Hindlimb muscle (tissue), 1 donor: Measurements from ENCODE around the gene STUB1. TPM values are rescaled to one million over a fixed set of nuclear protein-coding genes. Genes with fewer than 3 reads are reported as not detected.
A peak's percentile ranks its signal among the peaks of the same experiment; 100 is the strongest.

Experiments
- DNase-seq: peaks from one replicate; pipeline ENCODE4 v3.0.0-alpha.2; 2013
- polyA plus RNA-seq: library from polyadenylated mRNA; unstranded; fragments of 120-200 nt; gene quantifications from one replicate; pipeline ENCODE4 v1.2.1, GENCODE V29; 2013; ENCODE audit not compliant: insufficient read length

The STUB1 gene
- polyA plus RNA-seq, 1 donor, result 94.0 TPM

DNA sequence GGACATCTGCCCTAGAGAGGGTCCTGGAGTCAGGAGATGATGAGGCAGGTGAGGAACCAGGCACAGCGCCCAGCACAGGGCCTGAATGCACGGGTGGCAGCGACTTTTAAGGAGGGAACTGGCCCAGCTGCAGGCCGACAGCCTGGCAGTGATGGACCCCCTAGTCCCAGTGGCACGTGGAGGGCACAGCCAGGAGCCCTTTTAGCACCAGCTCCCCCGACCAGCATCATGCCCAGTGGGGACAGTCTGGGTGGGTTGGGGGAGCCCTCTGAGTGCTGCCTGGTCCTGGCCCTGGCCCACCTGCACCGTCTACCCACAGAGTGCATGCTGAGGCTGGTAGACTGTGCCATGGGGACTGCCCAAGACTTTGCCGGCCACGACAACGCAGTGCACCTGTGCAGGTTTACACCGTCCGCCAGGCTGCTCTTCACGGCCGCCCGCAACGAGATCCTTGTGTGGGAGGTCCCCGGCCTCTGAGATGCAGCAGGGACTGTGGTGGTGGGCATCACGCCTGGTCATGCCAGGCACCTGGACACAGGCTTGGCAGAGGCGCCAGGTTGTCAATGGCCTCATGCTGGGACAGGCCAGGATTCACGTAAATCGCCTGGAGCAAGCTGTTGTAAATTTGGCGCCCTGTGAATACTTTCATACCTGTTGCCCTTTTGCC, 13.0 kb upstream of the STUB1 start:
- no peak for DNase-seq

DNA sequence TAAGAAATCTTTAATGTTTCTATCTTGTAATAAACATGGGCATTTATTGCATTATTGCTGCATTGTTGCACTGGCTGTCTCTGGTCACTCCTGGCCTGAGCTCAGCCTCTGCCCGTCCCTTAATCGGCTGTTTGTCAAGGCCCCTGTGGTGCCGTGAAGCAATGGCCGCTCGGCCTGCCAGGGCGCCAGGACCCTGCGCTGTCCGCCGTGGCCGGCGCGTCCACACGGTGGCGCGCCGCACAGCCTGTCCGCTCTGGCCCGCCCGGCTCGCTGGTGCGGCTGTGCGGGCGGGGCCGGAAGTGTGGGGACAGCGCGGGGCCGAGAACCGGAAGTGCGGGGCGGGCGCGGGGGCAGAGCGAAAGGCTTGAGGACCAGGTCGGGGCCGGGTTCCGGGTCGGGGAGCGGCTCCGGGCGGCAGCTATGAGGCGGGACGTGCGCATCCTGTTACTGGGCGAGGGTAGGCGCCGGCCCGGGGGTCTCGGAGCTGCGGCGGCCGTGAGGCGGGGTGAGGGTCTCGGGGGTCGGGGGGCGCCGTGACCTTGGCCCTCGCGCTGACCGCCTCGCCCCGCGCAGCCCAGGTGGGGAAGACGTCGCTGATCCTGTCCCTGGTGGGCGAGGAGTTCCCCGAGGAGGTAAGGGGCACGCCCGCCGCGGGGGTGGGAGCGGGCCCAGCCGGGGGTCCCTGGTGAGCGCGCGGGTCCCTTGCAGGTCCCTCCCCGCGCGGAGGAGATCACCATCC, 12.3 kb upstream of the STUB1 start, which contains the start of gene RHOT2:
Gene RHOT2 (plus strand): TSS at position 353 of the 739 bp plus-strand sequence. CDS start 68 bp downstream, at position 421.
- peak; percentile 93 for DNase-seq

DNA sequence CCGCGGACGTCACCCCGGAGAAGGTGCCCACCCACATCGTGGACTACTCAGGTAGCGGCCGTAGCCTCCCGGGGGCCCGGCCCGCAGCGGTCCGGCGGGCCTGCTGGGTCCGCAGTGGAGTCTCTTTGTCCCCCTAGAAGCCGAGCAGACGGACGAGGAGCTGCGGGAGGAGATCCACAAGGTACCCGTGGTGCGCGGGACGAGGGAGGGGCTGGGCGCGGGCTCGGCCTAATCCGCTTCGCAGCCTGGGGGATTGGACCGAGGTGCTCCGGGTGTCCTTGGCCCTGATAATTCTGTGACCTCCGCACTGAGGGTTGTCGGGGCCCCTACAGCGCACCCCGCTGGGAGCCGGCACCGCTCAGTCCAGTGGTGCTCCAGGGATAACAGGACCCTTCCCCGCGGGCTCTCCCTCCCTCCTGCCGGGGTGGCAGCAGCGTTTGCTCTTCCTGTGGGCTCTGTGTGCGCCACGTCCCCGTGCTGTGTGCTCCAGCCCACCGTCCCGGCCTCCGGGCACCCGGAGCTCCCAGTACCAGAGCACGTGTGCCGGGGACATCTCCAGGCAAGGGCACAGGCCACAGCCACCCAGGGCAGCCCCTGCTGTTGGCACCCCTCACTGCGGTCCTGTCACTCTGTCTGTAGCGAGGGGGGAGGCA, 11.6 kb upstream of the STUB1 start:
- no peak for DNase-seq

DNA sequence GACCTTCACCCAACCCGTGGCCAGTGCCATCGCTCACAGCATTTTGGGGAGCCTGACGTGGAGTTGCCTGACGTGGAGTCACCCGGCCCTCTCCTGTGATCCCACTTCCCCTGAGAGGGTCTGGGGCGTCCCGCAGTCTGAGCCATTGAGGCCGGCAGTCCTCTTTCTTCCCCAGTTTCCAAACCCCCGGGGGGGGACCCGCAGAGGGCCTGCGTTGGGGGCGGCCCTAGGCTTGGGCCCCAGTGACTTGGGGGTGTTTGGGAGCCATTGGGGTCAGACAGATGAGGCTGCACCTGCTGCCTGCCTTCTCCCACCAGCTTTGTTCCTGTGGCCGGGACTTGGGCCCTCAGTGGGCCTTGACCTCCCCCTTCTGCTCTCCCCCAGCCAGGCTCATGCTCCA, 10.5 kb upstream of the STUB1 start:
- DNase-seq, result no peak

DNA sequence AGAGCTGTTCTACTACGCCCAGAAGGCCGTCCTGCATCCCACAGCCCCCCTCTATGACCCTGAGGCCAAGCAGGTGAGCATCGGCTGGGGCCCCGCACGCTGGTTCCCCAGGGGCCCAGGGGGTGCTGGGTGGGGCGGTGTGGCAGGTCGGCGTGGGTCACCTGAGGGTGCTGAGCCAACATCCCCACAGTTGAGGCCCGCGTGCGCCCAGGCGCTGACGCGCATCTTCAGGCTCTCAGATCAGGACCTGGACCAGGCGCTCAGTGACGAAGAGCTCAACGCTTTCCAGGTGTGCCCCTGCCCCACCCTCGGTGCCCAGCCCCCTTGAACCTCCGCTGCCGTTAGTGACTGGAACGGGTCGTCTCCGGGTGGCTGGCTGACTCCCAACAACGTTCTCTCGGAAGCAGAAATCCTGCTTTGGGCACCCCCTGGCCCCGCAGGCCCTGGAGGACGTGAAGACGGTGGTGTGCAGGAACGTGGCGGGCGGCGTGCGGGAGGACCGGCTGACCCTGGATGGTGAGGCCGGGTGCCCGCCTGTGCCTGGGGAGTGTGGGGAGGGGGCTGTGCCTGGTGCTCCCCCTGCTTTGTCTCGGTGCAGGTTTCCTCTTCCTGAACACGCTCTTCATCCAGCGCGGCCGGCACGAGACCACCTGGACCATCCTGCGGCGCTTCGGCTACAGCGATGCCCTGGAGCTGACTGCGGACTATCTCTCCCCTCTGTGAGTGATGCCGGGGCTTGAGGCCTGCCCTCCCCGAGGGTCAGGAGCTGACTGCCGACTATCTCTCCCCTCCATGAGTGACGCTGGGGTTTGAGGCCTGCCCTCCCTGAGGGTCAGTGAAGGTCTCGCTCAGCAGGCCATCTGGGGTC, 9.5 kb upstream of the STUB1 start:
- DNase-seq, result no peak

DNA sequence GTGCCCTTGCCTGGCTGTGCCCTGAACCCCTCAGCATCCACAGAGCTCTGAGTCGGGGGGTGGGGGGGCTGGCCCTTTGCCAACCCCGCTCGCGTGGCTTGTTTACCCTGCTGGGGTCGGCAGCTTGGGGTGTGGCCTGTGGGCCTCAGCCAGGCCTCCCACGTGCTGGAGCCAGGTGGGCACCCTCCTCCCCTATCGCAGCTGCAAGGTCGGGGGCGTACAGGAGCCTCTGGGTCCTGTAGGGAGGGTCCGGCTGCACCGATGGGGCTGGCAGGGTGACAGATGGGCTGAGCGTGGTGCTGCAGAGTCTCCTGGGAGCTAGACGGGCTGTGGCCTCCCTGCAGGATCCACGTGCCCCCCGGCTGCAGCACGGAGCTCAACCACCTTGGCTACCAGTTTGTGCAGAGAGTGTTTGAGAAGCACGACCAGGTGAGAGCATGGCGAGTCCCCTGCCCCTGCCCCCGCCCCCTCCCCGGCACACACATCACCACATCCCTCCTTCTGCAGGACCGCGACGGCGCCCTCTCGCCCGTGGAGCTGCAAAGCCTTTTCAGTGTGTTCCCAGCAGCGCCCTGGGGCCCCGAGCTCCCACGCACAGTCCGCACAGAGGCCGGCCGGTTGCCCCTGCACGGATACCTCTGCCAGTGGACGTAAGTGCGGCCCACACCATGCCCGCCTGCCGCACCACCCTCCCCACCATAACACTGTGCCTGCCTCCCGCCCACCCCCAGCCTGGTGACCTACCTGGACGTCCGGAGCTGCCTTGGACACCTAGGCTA, 8.7 kb upstream of the STUB1 start:
- DNase-seq, result no peak

DNA sequence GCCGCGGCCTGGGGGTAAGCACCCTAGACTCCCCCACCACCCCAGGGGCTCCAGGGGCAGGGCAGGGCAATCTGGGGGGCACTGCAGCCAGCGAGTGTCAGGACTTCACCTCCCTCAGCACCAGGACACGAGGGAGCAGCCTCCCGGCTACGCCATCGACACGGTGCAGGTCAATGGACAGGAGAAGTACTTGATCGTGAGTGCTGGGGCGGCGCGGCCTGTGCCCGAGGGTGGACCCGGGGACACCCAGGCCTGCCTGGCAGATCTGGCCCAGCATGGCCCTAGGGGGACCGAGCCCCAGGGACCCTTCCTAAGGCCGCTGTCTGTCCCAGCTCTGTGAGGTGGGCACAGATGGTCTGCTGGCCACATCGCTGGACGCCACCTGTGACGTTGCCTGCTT, 7.8 kb upstream of the STUB1 start:
- no peak for DNase-seq

DNA sequence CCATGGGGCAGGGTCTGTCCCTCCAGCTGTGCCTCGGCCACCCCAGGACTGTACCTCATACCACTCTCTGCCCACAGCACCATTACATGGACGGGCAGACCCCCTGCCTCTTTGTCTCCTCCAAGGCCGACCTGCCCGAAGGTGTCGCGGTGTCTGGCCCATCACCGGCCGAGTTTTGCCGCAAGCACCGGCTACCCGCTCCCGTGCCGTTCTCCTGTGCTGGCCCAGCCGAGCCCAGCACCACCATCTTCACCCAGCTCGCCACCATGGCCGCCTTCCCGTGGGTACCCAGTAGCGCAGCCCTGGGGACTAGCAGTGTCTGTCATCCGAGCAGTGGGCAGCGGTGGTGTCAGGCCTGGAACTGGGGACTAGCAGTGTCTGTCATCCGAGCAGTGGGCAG, 7.4 kb upstream of the STUB1 start:
- no peak for DNase-seq

DNA sequence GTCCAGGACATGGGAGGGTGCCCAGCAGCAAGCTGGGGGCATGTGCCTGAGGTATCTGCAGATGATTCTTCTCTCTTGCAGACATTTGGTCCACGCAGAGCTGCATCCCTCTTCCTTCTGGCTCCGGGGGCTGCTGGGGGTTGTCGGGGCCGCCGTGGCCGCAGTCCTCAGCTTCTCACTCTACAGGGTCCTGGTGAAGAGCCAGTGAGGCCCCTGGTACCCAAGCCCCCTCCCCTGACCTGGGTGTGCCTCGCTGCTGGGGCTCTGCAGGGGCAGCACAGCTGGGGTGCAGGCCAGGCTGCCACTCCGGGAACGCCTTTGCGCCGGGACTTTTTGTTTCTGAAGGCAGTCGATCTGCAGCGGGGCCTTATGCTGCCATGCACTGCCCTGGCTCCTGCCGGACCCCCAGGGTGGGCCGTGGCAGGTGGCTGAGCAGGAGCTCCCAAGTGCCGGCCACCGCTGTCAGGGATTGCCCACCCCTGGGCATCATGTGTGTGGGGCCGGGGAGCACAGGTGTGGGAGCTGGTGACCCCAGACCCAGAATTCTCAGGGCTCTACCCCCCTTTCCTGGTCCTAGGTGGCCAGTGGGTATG, 6.7 kb upstream of the STUB1 start:
- DNase-seq, result no peak

DNA sequence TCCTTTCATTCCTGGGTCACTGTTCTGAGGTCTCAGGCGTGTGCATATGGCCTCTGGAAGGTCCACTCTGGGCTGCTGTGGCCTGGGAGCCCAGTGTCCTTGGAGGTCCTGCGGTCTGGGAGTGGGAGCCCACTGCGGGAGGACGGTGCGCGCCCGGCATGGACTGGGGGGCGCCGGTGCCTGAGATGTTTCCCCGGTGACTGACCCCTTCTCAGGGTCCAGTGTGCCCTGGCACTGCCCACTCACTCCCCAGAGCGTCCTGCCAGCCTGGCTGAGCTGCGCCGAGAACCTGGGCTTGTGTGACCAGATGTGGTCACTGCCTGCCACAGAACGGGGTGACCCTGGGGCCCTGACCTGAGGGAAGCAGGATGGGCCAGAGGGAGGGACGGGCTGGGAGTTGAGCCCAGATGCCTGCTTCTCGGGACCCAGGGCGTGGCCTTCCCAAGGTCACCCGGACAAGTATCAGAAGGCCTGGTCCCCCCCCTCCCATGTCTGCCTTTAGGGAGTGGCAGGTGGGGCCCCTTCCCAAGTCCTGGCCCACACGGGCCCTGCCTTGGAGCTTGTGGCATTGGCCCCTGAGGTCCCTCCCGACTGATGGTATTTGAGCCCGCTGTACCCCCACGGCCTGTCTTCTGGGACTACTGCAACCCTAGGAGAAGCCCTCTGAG, 5.9 kb upstream of the STUB1 start:
- no peak for DNase-seq

DNA sequence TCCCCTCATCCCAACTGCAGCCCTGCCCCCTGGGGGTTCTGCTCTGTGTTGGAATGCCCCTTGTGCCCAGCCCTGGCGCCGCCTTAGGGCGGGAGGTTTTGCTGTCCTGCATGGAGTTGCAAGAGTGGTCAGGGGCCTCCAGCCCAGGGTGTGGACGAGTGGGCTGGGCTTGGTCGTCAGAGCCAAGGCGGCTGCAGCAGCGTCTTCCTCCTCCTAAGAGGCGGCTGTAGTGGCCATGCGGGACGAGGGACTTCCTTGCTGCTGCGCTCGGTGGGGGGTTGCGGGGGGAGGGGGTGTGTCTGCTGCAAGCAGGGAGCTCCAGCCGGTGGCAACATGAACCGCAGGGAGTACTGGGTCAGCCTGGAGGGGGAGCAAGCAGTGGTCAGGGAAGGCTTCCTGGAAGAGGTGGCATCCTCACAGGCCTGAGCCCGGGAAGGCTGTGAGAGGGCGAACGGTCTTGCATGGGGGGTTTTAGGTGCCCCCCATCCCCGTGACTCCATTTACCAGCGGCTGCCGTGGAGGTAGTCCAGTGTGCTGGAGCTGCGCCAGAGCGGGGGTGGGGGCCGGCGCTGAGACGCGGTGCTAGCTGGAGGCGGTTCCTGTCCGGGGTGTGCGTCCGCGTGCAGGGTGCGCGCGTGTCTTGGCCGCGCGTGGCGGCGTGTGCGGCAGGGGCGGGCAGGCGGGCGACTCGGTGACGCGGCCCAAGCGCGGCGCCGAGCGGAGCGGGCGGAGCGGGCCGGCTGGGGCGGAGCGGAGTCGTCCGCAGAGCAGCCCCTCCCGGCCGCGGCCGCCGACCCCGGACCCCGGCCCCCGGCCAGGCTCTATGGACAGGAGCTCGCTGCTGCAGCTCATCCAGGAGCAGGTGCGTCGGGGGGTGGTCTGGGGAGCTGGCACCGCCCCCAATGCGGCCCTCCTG, 5.0 kb upstream of the STUB1 start, which contains the start of gene RHBDL1:
Gene RHBDL1 (plus strand): TSS at position 704 of the 916 bp plus-strand sequence. CDS start 120 bp downstream, at position 824.
- DNase-seq, result no peak

DNA sequence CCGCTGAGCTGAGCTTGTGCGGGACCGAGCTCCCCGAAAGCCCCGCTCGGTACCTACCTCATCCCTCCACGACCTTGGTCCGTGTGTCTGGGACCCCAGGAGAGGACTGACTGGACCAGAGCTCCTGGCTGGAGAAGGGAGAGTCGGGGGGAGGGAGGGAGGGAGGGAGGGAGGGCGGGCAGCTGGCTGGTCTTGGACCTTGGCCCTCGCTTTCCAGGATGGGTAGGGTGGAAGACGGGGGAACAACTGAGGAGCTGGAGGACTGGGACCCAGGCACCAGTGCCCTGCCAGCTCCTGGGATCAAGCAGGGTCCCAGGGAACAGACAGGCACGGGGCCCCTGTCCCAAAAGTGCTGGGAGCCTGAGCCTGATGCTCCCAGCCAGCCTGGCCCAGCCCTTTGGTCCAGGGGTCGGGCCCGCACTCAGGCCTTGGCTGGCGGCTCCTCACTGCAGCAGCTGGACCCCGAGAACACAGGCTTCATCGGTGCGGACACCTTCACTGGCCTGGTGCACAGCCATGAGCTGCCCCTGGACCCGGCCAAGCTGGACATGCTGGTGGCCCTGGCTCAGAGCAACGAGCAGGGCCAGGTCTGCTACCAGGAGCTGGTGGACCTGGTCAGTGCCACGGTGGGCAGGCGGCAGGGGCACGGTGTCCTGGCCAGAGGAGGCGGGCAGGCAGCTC, 4.2 kb upstream of the STUB1 start:
- DNase-seq, result no peak

DNA sequence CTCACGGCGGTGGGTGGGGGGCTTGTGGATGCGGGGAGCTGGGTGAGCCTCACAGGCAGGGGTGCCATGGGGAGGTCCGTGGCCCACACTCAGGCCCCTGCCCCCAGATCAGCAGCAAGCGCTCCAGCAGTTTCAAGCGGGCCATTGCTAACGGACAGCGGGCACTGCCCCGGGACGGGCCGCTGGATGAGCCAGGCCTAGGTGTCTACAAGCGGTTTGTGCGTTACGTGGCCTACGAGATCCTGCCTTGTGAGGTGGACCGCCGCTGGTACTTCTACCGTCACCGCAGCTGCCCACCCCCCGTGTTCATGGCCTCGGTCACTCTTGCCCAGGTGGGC, 3.7 kb upstream of the STUB1 start:
- no peak for DNase-seq

DNA sequence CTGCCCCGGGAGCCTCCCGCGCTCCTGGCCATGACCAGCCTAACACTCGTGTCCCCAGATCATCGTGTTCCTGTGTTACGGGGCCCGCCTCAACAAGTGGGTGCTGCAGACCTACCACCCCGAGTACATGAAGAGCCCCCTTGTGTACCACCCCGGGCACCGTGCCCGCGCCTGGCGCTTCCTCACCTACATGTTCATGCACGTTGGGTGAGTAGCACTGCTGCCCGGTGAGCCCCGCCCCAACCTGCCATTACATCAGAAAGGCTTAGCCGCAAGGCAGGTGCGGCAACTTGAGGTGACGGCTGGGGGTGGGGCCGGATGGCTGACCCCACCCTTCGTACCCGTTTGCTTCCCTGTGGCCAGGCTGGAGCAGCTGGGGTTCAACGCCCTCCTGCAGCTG, 3.3 kb upstream of the STUB1 start:
- no peak for DNase-seq

DNA sequence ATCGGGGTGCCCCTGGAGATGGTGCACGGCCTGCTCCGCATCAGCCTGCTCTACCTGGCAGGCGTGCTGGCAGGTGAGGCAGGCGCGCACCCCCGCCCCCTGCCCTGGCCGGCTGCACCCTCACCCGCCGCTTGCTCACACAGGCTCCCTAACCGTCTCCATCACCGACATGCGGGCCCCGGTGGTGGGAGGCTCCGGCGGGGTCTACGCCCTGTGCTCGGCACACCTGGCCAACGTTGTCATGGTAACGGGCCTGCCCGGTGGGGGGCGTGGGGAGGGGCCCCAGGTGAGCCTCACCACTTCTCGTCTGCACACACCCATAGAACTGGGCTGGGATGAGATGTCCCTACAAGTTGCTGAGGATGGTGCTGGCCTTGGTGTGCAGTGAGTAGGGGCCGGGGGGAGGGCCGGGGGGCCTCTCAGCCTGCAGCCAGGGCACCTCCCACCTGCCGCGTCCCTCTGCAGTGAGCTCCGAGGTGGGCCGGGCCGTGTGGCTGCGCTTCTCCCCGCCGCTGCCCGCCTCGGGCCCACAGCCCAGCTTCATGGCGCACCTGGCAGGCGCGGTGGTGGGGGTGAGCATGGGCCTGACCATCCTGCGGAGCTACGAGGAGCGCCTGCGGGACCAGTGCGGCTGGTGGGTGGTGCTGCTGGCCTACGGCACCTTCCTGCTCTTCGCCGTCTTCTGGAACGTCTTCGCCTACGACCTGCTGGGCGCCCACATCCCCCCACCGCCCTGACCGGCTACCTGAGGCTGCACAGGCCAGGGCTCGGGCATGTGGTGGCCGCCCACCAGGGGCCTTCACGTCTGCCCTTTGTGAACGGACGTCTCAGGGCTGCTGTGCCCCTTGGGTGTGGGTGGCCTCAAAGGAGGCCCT, 2.7 kb upstream of the STUB1 start:
- DNase-seq, result no peak

DNA sequence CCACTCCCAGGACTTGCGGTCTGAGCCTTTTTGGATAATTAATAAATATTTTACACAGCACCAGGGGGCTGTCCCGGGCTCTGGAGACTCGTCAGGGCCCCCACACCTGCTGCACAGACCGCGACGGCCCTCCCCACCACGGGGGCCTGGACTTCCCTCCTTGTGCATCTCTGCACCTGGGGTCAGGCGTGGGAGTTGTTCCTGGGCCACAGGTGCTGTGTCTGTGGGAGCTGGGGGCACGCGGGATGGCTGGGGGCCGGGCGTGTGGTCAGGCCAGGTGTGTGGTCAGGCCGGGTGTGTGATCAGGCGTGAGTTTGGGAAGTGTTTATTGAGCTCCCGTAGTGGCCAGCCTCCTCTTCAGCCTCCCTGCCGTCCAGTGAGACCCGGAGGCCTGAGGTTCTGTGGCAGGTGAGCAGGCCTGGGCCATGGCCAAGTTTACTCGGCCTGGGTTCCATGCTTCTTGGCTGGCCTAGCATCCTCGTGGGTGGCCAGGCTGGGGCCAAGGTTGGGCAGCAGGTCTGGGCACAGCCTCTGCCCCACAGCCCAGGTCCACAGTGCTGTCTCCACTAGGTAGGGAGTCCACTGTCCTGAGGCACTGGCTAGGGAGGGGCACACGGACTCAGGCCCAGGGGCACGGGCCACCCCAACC, 1.9 kb upstream of the STUB1 start:
- DNase-seq, result no peak
